GM19035 (cell line): ENCODE measurements around the gene TUT7.
"Not testable (repeated sequence)": the region's sequence is repeated elsewhere in the genome, so short reads cannot be mapped to it uniquely, and the experiment has no call there.

ENCODE experiments used
- ATAC-seq: cut with Tn5 transposase; IDR thresholded peaks from one replicate; pipeline ENCODE4 v1.9.1; 2021; ENCODE audit not compliant: unreplicated experiment

TUT7 gene

GRCh38 chr9:86354011-86354817 is at the start of gene TUT7:
TSS of gene TUT7 (minus strand) at chr9:86354410. CDS start at chr9:86353199, 1,211 bp downstream.
- ATAC-seq: peak; percentile 81

GRCh38 chr9:86402591-86402990 is 48.4 kb upstream of the TUT7 start:
- no peak for ATAC-seq

GRCh38 chr9:86396412-86396811 is 42.2 kb upstream of the TUT7 start:
- ATAC-seq: no peak

GRCh38 chr9:86390184-86390583 is 36.0 kb upstream of the TUT7 start:
- ATAC-seq: not testable (repeated sequence)

- ATAC-seq: no peak
These were observed 35.4 kb upstream of the TUT7 start for GRCh38 chr9:86389628-86390027.

- ATAC-seq: no peak
These were observed 33.2 kb upstream of the TUT7 start for GRCh38 chr9:86387376-86387775.

GRCh38 chr9:86383000-86383399 is 28.8 kb upstream of the TUT7 start:
- ATAC-seq: not testable (repeated sequence)

GRCh38 chr9:86376016-86376415 is 21.8 kb upstream of the TUT7 start:
- ATAC-seq: no peak

GRCh38 chr9:86369810-86370209 is 15.6 kb upstream of the TUT7 start:
- no peak for ATAC-seq

- no peak for ATAC-seq
These were observed 14.8 kb upstream of the TUT7 start for GRCh38 chr9:86368871-86369521.

- ATAC-seq: no peak
These were observed 7.0 kb upstream of the TUT7 start for GRCh38 chr9:86361176-86361575.

- ATAC-seq: no peak
These were observed 5.1 kb upstream of the TUT7 start for GRCh38 chr9:86359151-86359879.

- no peak for ATAC-seq
These were observed 3.0 kb upstream of the TUT7 start for GRCh38 chr9:86356871-86357866.

- no peak for ATAC-seq
These were observed 1.6 kb upstream of the TUT7 start for GRCh38 chr9:86355814-86356213.

- ATAC-seq: no peak
These were observed 654 bp upstream of the TUT7 start for GRCh38 chr9:86354818-86355309.

GRCh38 chr9:86353655-86354010 is 577 bp downstream of the TUT7 start:
- no peak for ATAC-seq

- no peak for ATAC-seq
These were observed 1.7 kb downstream of the TUT7 start for GRCh38 chr9:86352440-86353077.

- ATAC-seq: no peak
These were observed 2.3 kb downstream of the TUT7 start for GRCh38 chr9:86351880-86352279.

GRCh38 chr9:86350006-86350760 is 4.0 kb downstream of the TUT7 start:
- peak; percentile 31 for ATAC-seq
